Tibial nerve (tissue), 4 donors: ENCODE measurements around the gene TOM1L2. TPM values are rescaled to one million over a fixed set of nuclear protein-coding genes. Genes with fewer than 3 reads are reported as not detected.
A peak's percentile ranks its signal among the peaks of the same experiment; 100 is the strongest.

Experiments used
- DNase-seq, 2 donors: peaks; one replicate each; pipeline ENCODE4 v3.0.0-alpha.2; 2019; ENCODE audit warnings: low spot score in 2 of 2
- H3K27ac ChIP-seq, 4 donors: fragments of 200-600 bp; sonication (generic) in 3 of 4; one replicate each; pipeline ENCODE4 v1.5.1; 2017 to 2019; ENCODE audit warnings: mild to moderate bottlenecking in 1 of 4
- H3K27me3 ChIP-seq, 2 donors: fragments of 200-600 bp; sonication (generic) in 1 of 2; one replicate each; pipeline versions ENCODE4 v1.5.1 to v1.6.0; 2017 to 2019
- H3K36me3 ChIP-seq, 3 donors: fragments of 200-600 bp; sonication (generic); one replicate each; pipeline ENCODE4 v1.5.1; 2018 to 2019
- H3K4me1 ChIP-seq, 4 donors: fragments of 200-600 bp; sonication (generic) in 3 of 4; one replicate each; pipeline ENCODE4 v1.5.1; 2017 to 2019
- H3K4me3 ChIP-seq, 4 donors: fragments of 200-600 bp; sonication (generic) in 3 of 4; one replicate each; pipeline ENCODE4 v1.5.1; 2017 to 2019; ENCODE audit warnings: mild to moderate bottlenecking in 1 of 4, moderate library complexity in 1 of 4
- H3K9me3 ChIP-seq, 4 donors: fragments of 200-600 bp; sonication (generic) in 3 of 4; one replicate each; pipeline ENCODE4 v1.5.1; 2017 to 2019
- CTCF ChIP-seq, 5 experiments: fragments of 200-600 bp in 3 of 5; fragments of 450-650 bp in 2 of 5; sonication (generic) in 3 of 5; IDR thresholded peaks; one replicate each; pipeline ENCODE4 v1.5.1; 2016 to 2019; ENCODE audit warnings: antibody characterized with exemption in 5 of 5, mild to moderate bottlenecking in 3 of 5, moderate library complexity in 2 of 5
- EP300 ChIP-seq, 2 donors: sonication (generic); formaldehyde crosslinking; IDR thresholded peaks; one replicate each; pipeline ENCODE4 v1.6.1; 2017; ENCODE audit warnings: antibody characterized with exemption in 2 of 2, mild to moderate bottlenecking in 1 of 2
- POLR2A ChIP-seq, 2 donors: fragments of 450-650 bp; IDR thresholded peaks; one replicate each; pipeline ENCODE4 v1.6.1; 2017; ENCODE audit warnings: antibody characterized with exemption in 2 of 2, mild to moderate bottlenecking in 2 of 2, moderate library complexity in 2 of 2
- WGBS, 2 donors: methylation state at CpG; one replicate each; pipeline ENCODE4 v1.1.5; 2018; 5-methylcytosine and 5-hydroxymethylcytosine counted together
- total RNA-seq, 4 donors: library from RNA; depleted of rRNA; stranded (reverse); fragments of >200 nt; gene quantifications; one replicate each; pipeline ENCODE4 v1.1.0, GENCODE V29; 2016

The TOM1L2 gene
- total RNA-seq, 4 donors from 2014 or later: 83.4 to 109 (median 96.8) TPM

GRCh38 chr17:17886726-17887125 is 85.5 kb downstream of the TOM1L2 start:
- no peak for DNase-seq
- H3K27ac ChIP-seq: peak overlapping the region in 1 of 4 donors; percentile 19
- peaks cover 0 to 44% (median 3%) of the 10 kb centered on the region in 4 donors for H3K4me1 ChIP-seq
- no peaks in the 10 kb centered on the region for H3K27me3 ChIP-seq
- H3K4me3 ChIP-seq: no peak overlapping the region
- no peaks in the 10 kb centered on the region for H3K9me3 ChIP-seq
- peaks cover 2 to 49% (median 9%) of the 10 kb centered on the region in 3 donors for H3K36me3 ChIP-seq
- TF ChIP-seq POLR2A (IDR thresholded peaks at IDR 0.05) (no peak), CTCF (IDR thresholded peaks at IDR 0.05) (no peak), EP300 (IDR thresholded peaks at IDR 0.05) (no peak)
- 83 to 90% methylated on average over 4 of the region's 4 CpGs for WGBS, 2 donors

- Histone ChIP-seq H3K36me3 (peaks cover 2 to 49% (median 9%) of the 10 kb centered on the region in 3 donors), H3K9me3 (no peaks in the 10 kb centered on the region), H3K27ac (peak overlapping the region in 1 of 4 donors; percentile 19), H3K4me3 (no peak overlapping the region), H3K4me1 (peaks cover 0 to 41% (median 3%) of the 10 kb centered on the region in 4 donors), H3K27me3 (no peaks in the 10 kb centered on the region)
- TF ChIP-seq CTCF (IDR thresholded peaks at IDR 0.05): no peak
- no peak for TF ChIP-seq EP300 (IDR thresholded peaks at IDR 0.05)
- no peak for TF ChIP-seq POLR2A (IDR thresholded peaks at IDR 0.05)
- no peak for DNase-seq
- 63 to 71% methylated on average over 6 of the region's 6 CpGs for WGBS, 2 donors
These were observed 86.0 kb downstream of the TOM1L2 start for GRCh38 chr17:17886226-17886625.

GRCh38 chr17:17884391-17885357 is 87.5 kb downstream of the TOM1L2 start:
- DNase-seq: no peak
- Histone ChIP-seq H3K9me3 (no peaks in the 10 kb centered on the region), H3K27me3 (no peaks in the 10 kb centered on the region), H3K36me3 (peaks cover 2 to 62% (median 9%) of the 10 kb centered on the region in 3 donors), H3K4me1 (peaks cover 0 to 42% (median 3%) of the 10 kb centered on the region in 4 donors), H3K4me3 (no peak overlapping the region), H3K27ac (no peak overlapping the region)
- WGBS, 2 donors: 72 to 85% methylated on average over 16 of the region's 16 CpGs
- TF ChIP-seq POLR2A (IDR thresholded peaks at IDR 0.05): no peak
- no peak for TF ChIP-seq CTCF (IDR thresholded peaks at IDR 0.05)
- no peak for TF ChIP-seq EP300 (IDR thresholded peaks at IDR 0.05)

GRCh38 chr17:17883801-17884200 is 88.4 kb downstream of the TOM1L2 start:
- no peak overlapping the region for H3K27ac ChIP-seq
- TF ChIP-seq POLR2A (IDR thresholded peaks at IDR 0.05): no peak
- TF ChIP-seq EP300 (IDR thresholded peaks at IDR 0.05): no peak
- no peak for TF ChIP-seq CTCF (IDR thresholded peaks at IDR 0.05)
- peaks cover 0 to 43% (median 4%) of the 10 kb centered on the region in 4 donors for H3K4me1 ChIP-seq
- H3K27me3 ChIP-seq: no peaks in the 10 kb centered on the region
- no peaks in the 10 kb centered on the region for H3K9me3 ChIP-seq
- 71 to 81% methylated on average over 3 of the region's 3 CpGs for WGBS, 2 donors
- DNase-seq: no peak
- H3K4me3 ChIP-seq: no peak overlapping the region
- peaks cover 2 to 65% (median 9%) of the 10 kb centered on the region in 3 donors for H3K36me3 ChIP-seq

GRCh38 chr17:17882082-17882581 is 90.1 kb downstream of the TOM1L2 start:
- Histone ChIP-seq H3K27ac (no peak overlapping the region), H3K4me3 (no peak overlapping the region), H3K4me1 (peaks cover 0 to 49% (median 15%) of the 10 kb centered on the region in 4 donors), H3K27me3 (no peaks in the 10 kb centered on the region), H3K36me3 (peaks cover 2 to 72% (median 9%) of the 10 kb centered on the region in 3 donors), H3K9me3 (no peaks in the 10 kb centered on the region)
- 66 to 71% methylated on average over 8 of the region's 8 CpGs for WGBS, 2 donors
- DNase-seq: no peak
- TF ChIP-seq POLR2A (IDR thresholded peaks at IDR 0.05): no peak
- no peak for TF ChIP-seq EP300 (IDR thresholded peaks at IDR 0.05)
- TF ChIP-seq CTCF (IDR thresholded peaks at IDR 0.05): no peak
